GM23248 (cell line): ENCODE data around the gene CDC42EP5. TPM values are rescaled to one million over a fixed set of nuclear protein-coding genes. Genes with fewer than 3 reads are reported as not detected.
"Not testable (repeated sequence)": the region's sequence is repeated elsewhere in the genome, so short reads cannot be mapped to it uniquely, and the experiment has no call there.

ENCODE experiments used
- DNase-seq: peaks from one replicate; pipeline ENCODE4 v3.0.0-alpha.2; 2015
- H2AFZ ChIP-seq: fragments of 200-600 bp; sonication (generic); 2 replicates; pipeline ENCODE4 v1.6.1; 2016; ENCODE audit warnings: antibody characterized with exemption
- H3F3A ChIP-seq: fragments of 200-600 bp; sonication (generic); 2 replicates; pipeline ENCODE4 v1.6.1; 2016; ENCODE audit warnings: mild to moderate bottlenecking, antibody characterized with exemption, mixed run types; ENCODE audit not compliant: insufficient read depth
- H3K27ac ChIP-seq: fragments of 200-600 bp; sonication (generic); 2 replicates; pipeline ENCODE4 v1.5.1; 2016; ENCODE audit warnings: mild to moderate bottlenecking
- H3K27me3 ChIP-seq: fragments of 200-600 bp; sonication (generic); replicated peaks from 2 replicates; pipeline ENCODE4 v1.6.1; 2016; ENCODE audit warnings: mild to moderate bottlenecking; ENCODE audit not compliant: insufficient read depth
- H3K36me3 ChIP-seq: fragments of 200-600 bp; sonication (generic); 2 replicates; pipeline ENCODE4 v1.6.1; 2016; ENCODE audit warnings: low read depth, mild to moderate bottlenecking
- H3K4me1 ChIP-seq: fragments of 200-600 bp; sonication (generic); 2 replicates; pipeline ENCODE4 v1.6.1; 2016; ENCODE audit warnings: mild to moderate bottlenecking; ENCODE audit not compliant: insufficient read depth
- H3K4me2 ChIP-seq: fragments of 200-600 bp; sonication (generic); one replicate; pipeline ENCODE4 v1.6.1; 2016; ENCODE audit warnings: mild to moderate bottlenecking; ENCODE audit not compliant: unreplicated experiment
- H3K4me3 ChIP-seq: fragments of 200-600 bp; sonication (generic); 2 replicates; pipeline ENCODE4 v1.5.1; 2016; ENCODE audit warnings: mild to moderate bottlenecking
- H3K79me2 ChIP-seq: fragments of 200-600 bp; sonication (generic); 2 replicates; pipeline ENCODE4 v1.6.1; 2016; ENCODE audit warnings: mild to moderate bottlenecking; ENCODE audit not compliant: insufficient read depth
- H3K9ac ChIP-seq: fragments of 200-600 bp; sonication (generic); 2 replicates; pipeline ENCODE4 v1.6.1; 2016; ENCODE audit warnings: mild to moderate bottlenecking
- H3K9me2 ChIP-seq: fragments of 200-600 bp; sonication (generic); 2 replicates; pipeline ENCODE4 v1.6.1; 2016; ENCODE audit warnings: mixed run types, mild to moderate bottlenecking, moderate library complexity; ENCODE audit not compliant: insufficient read depth
- H3K9me3 ChIP-seq: fragments of 200-600 bp; sonication (generic); one replicate; pipeline ENCODE4 v1.6.1; 2017; ENCODE audit warnings: low read depth
- H4K20me1 ChIP-seq: fragments of 200-600 bp; sonication (generic); 2 replicates; pipeline ENCODE4 v1.6.0; 2016; ENCODE audit not compliant: insufficient read depth
- EZH2 ChIP-seq: fragments of 200-600 bp; sonication (generic); IDR thresholded peaks from 2 replicates; pipeline ENCODE4 v1.6.1; 2018; ENCODE audit warnings: antibody characterized with exemption, mild to moderate bottlenecking; ENCODE audit not compliant: insufficient read depth, poor library complexity, severe bottlenecking
- EZH2phosphoT487 ChIP-seq: fragments of 200-600 bp; sonication (generic); IDR thresholded peaks from 2 replicates; pipeline ENCODE4 v1.6.1; 2018; ENCODE audit warnings: antibody characterized with exemption, moderate library complexity, mild to moderate bottlenecking, low read depth; ENCODE audit not compliant: insufficient read depth
- WGBS, 2 experiments: methylation state at CpG; one replicate each; pipeline ENCODE4 v1.1.6; 2015 to 2017; ENCODE audit warnings: low lambda C conversion rate in 2 of 2, low coverage in 1 of 2; ENCODE audit errors: missing lambda C conversion rate in 2 of 2; 5-methylcytosine and 5-hydroxymethylcytosine counted together
- in situ Hi-C: fragments of 300-500 bp; cut with MboI; formaldehyde crosslinking; loops from 2 replicates; pipeline ENCODE4 v1.15.0; 2020
- polyA plus RNA-seq: library from polyadenylated mRNA; unstranded; fragments of >200 nt; fragmentation: Nextera tagmentation; extraction: Ambion mirVana; gene quantifications from 2 replicates; pipeline ENCODE4 v1.2.1, GENCODE V29; 2016
- total RNA-seq: library from RNA; depleted of rRNA; stranded (reverse); fragments of >200 nt; shearing (Covaris generic); gene quantifications from 2 replicates; pipeline ENCODE4 v1.2.3, GENCODE V29; 2014

CDC42EP5 gene
- total and polyA plus RNA-seq, 2 experiments from 2014 or later = 4.4 to 51.7 TPM

- H3K9ac ChIP-seq = peak overlapping the region; percentile 79
- peaks cover 30% of the 10 kb centered on the region for H3K79me2 ChIP-seq
- no peaks in the 10 kb centered on the region for H3K27me3 ChIP-seq
- TF ChIP-seq EZH2 (no peak), EZH2phosphoT487 (no peak)
- no peaks in the 10 kb centered on the region for H3K9me3 ChIP-seq
- H3K27ac ChIP-seq = 0 out of 2 replicates have a peak overlapping the region, but pooled peaks have one; percentile 14
- DNase-seq = peak; percentile 68
- H4K20me1 ChIP-seq = no peaks in the 10 kb centered on the region
- no peaks in the 10 kb centered on the region for H3K9me2 ChIP-seq
- H3K4me1 ChIP-seq = peaks cover 9% of the 10 kb centered on the region
- 5% methylated on average over 53 to 54 of the region's 60 CpGs for WGBS, 2 experiments
- H3F3A ChIP-seq = peaks cover 19% of the 10 kb centered on the region
- no peaks in the 10 kb centered on the region for H3K36me3 ChIP-seq
- peak overlapping the region; percentile 71 for H2AFZ ChIP-seq
- in situ Hi-C loops = loop anchor here (25.0 kb wide), 1 partner anchor 1191 kb away; the partner anchor contains the start of gene U2AF2
- peak overlapping the region; percentile 82 for H3K4me2 ChIP-seq
- peak overlapping the region; percentile 77 for H3K4me3 ChIP-seq
Observed at GRCh38 chr19:54470991-54471782, 1.9 kb downstream of the CDC42EP5 start.

GRCh38 chr19:54470276-54470887 is 2.7 kb downstream of the CDC42EP5 start:
- TF ChIP-seq EZH2 = no peak
- TF ChIP-seq EZH2phosphoT487 = no peak
- peaks cover 9% of the 10 kb centered on the region for H3K4me1 ChIP-seq
- DNase-seq = no peak
- no peaks in the 10 kb centered on the region for H4K20me1 ChIP-seq
- H3F3A ChIP-seq = peaks cover 25% of the 10 kb centered on the region
- in situ Hi-C loops = loop anchor here (25.0 kb wide), 1 partner anchor 1192 kb away; the partner anchor contains the start of gene U2AF2
- H2AFZ ChIP-seq = peak overlapping the region; percentile 71; the same call in 1 of the 2 replicates
- peaks cover 30% of the 10 kb centered on the region for H3K79me2 ChIP-seq
- H3K27ac ChIP-seq = no peak overlapping the region
- H3K9ac ChIP-seq = peak overlapping the region; percentile 79
- no peaks in the 10 kb centered on the region for H3K27me3 ChIP-seq
- no peaks in the 10 kb centered on the region for H3K9me2 ChIP-seq
- no peaks in the 10 kb centered on the region for H3K9me3 ChIP-seq
- no peaks in the 10 kb centered on the region for H3K36me3 ChIP-seq
- peak overlapping the region; percentile 77 for H3K4me3 ChIP-seq
- WGBS, 2 experiments = 83 to 84% methylated on average over 9 to 10 of the region's 10 CpGs
- peak overlapping the region; percentile 82 for H3K4me2 ChIP-seq

- Histone ChIP-seq H4K20me1 (no peaks in the 10 kb centered on the region), H3K4me1 (peaks cover 9% of the 10 kb centered on the region), H3K9ac (no peak overlapping the region), H3K79me2 (peaks cover 30% of the 10 kb centered on the region), H3K9me2 (no peaks in the 10 kb centered on the region), H3K27ac (no peak overlapping the region), H3K9me3 (no peaks in the 10 kb centered on the region), H3K4me3 (no peak overlapping the region), H2AFZ (no peak overlapping the region), H3K4me2 (no peak overlapping the region), H3K36me3 (no peaks in the 10 kb centered on the region), H3F3A (peaks cover 25% of the 10 kb centered on the region), H3K27me3 (no peaks in the 10 kb centered on the region)
- in situ Hi-C loops = loop anchor here (25.0 kb wide), 1 partner anchor 1193 kb away; the partner anchor contains the start of gene U2AF2
- TF ChIP-seq EZH2phosphoT487 (no peak), EZH2 (no peak)
- DNase-seq = no peak
- whole genome bisulfite sequencing, 2 experiments = 70 to 72% methylated on average over 8 of the region's 8 CpGs
Observed at GRCh38 chr19:54469496-54469934, 3.6 kb downstream of the CDC42EP5 start.

DNA sequence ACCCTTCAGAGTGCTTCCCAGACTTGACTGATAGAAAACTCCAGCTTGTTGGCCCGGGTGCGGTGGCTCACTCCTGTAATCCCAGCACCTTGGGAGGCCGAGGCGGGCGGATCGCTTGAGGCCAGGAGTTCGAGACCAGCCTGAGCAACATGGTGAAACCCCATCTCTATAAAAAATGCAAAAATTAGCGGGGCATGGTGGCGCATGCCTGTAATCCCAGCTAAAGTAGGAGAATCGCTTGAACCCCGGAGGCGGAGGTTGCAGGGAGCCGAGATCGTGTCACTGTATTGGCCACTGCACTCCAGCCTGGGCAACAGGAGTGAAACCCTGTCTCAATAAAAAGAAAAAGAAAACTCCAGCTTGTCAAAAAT is 7.0 kb downstream of the CDC42EP5 start:
- in situ Hi-C loops = loop anchor here (25.0 kb wide), 1 partner anchor 1196 kb away; the partner anchor contains the start of gene U2AF2
- not testable (repeated sequence) for DNase-seq

More for the DNA sequence above, 7.0 kb downstream of the CDC42EP5 start:
- not testable (repeated sequence) for H3K9ac ChIP-seq, H2AFZ ChIP-seq, H3K4me2 ChIP-seq, H3K4me3 ChIP-seq, H3K9me3 ChIP-seq, H3K36me3 ChIP-seq, H4K20me1 ChIP-seq, H3K27me3 ChIP-seq, H3K27ac ChIP-seq, H3K9me2 ChIP-seq
- WGBS, 2 experiments = 93 to 94% methylated on average over 14 of the region's 14 CpGs
- Histone ChIP-seq H3F3A (peaks cover 26% of the 10 kb centered on the region), H3K79me2 (peaks cover 36% of the 10 kb centered on the region), H3K4me1 (peaks cover 14% of the 10 kb centered on the region)
